HG02885 (cell line): ENCODE results near the gene EMCN.
"Not testable (repeated sequence)": the region's sequence is repeated elsewhere in the genome, so short reads cannot be mapped to it uniquely, and the experiment has no call there.

Source experiments
- ATAC-seq: cut with Tn5 transposase; IDR thresholded peaks from one replicate; pipeline ENCODE4 v1.9.1; 2021; ENCODE audit warnings: mild to moderate bottlenecking; ENCODE audit not compliant: unreplicated experiment, poor library complexity

EMCN gene, protein sequence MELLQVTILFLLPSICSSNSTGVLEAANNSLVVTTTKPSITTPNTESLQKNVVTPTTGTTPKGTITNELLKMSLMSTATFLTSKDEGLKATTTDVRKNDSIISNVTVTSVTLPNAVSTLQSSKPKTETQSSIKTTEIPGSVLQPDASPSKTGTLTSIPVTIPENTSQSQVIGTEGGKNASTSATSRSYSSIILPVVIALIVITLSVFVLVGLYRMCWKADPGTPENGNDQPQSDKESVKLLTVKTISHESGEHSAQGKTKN

GRCh38 chr4:100517864-100518341 lies at the start of gene EMCN:
TSS of gene EMCN (minus strand) at chr4:100518022. CDS start at chr4:100517914, 108 bp downstream.
- ATAC-seq = no peak

DNA sequence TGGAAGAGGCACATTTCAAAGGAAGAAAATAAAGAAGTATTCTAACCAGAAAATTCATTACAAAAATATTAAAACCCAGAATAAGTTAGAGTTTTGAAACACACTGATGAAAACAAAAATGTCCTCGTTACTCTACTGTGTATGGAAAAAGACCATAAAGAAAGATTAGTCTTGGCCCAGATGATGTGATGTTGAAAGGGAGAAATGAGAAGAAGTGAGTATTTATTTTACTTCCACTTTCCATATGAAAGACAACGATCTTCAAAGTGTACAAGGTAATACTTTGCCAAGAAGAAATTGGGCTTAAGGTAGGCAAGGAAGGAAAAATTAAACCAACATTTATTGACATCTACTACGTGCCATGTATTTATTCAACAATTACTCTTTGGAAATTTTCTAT lies 48.6 kb upstream of the EMCN start:
- peak; percentile 65 for ATAC-seq

GRCh38 chr4:100557306-100557705 lies 39.5 kb upstream of the EMCN start:
- ATAC-seq = no peak

GRCh38 chr4:100555611-100556337 lies 38.0 kb upstream of the EMCN start:
- no peak for ATAC-seq

- ATAC-seq = no peak
Observed at GRCh38 chr4:100548200-100548560, 30.4 kb upstream of the EMCN start.

DNA sequence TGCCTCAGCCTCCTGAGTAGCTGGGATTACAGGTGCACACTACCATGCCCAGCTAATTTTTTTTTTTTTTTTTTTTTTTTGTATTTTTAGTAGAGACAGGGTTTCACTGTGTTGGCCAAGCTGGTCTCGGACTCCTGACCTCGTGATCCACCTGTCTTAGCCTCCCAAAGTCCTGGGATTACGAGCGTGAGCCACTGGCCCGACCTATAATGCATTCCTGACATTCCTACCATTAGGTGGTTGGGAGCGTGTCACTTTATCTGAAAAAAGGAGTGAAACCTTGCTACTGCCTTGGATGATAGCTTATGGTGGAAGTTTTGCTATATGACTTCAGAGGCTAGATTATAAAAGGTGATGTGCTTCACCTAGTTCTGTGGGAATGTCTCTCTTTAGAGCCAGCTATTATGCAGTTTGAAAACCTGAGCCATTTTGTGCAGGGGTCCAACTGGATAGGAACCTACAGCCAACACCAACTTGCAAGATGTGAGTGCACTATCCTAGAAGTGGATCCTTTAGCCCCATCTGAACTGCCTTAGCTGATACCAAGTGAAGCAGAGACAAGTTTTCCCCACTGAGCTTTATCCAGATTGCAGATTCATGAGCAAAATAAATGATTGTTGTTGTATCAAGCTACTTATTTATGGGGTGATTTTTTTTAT lies 29.8 kb upstream of the EMCN start:
- ATAC-seq = no peak

- ATAC-seq = no peak
Observed at GRCh38 chr4:100545427-100545826, 27.6 kb upstream of the EMCN start.

DNA sequence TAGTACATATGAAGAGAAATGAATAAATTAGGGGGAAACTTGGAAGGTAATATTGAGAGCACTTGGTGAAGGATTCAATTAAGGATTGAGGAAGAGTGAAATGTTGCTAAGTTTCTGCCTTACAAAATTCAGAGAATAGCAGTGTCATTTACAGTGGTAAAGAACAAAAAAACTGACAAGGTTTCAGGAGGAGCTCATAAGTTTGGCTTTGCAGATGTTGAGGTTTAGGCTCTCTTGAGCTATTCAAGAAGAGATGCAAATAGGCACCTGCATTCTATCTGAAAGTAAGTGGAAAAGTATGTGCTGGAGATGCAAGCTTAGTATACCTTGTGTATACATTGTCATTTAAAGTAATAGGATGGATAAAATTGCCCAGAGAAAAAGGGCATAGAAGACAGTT lies 22.3 kb upstream of the EMCN start:
- ATAC-seq = no peak

GRCh38 chr4:100539706-100540105 lies 21.9 kb upstream of the EMCN start:
- no peak for ATAC-seq

GRCh38 chr4:100533741-100534140 lies 15.9 kb upstream of the EMCN start:
- no peak for ATAC-seq

DNA sequence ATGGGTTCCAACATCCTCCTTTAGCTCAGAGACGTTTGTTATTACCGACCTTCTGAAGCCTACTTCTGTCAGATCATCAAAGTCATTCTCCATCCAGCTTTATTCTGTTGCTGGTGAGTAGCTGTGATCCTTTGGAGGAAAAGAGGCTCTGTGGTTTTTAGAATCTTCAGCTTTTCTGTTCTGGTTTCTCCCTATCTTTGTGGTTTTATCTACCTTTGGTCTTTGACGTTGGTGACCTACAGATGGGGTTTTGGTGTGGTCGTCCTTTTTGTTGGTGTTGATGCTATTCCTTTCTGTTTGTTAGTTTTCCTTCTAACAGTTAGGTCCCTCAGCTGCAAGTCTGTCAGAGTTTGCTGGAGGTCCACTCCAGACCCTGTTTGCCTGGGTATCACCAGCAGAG lies 12.3 kb upstream of the EMCN start:
- ATAC-seq = not testable (repeated sequence)

DNA sequence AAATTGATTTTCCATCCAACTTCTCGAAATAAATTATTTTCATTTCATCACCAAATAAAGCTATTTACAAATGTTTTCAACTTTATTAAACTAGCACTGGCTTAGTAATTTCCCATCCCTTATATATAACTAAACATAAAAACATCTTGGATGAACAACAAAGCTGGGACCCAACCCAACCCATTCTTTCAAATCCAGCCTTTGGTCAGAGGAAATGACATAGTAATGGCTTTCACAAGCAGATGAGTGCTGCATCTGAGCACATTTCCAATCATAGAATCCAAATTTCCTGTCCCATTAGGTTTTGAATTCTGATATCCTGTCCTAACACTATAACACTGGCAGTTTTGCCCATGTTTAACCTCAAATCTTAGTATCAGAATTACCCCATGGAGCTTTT lies 7.9 kb upstream of the EMCN start:
- no peak for ATAC-seq

GRCh38 chr4:100519205-100519604 lies 1.4 kb upstream of the EMCN start:
- ATAC-seq = no peak

GRCh38 chr4:100516225-100516624 lies 1.6 kb downstream of the EMCN start:
- ATAC-seq = no peak

DNA sequence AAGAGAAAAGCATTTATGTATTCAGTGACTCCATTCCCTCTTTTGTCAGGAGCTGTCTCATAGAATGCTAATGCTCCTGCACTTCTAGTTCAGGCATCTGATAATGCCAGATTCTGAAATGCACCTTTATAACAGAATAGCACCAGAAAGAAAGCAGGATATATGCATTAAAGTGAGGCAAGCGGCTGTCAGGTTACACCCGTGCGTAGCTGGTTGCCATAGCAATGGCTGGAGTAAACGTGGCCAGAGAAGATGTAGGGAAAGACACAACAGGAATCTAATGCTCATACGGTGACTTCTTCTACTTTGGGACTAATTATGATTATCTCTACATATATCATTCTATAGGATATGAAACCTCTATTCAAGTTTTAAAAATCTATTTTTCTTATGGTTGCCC lies 5.9 kb downstream of the EMCN start:
- no peak for ATAC-seq

- ATAC-seq = no peak
Observed at GRCh38 chr4:100510551-100510950, 7.3 kb downstream of the EMCN start.

- ATAC-seq = no peak
Observed at GRCh38 chr4:100509386-100509785, 8.4 kb downstream of the EMCN start.

GRCh38 chr4:100508691-100509090 lies 9.1 kb downstream of the EMCN start:
- no peak for ATAC-seq

DNA sequence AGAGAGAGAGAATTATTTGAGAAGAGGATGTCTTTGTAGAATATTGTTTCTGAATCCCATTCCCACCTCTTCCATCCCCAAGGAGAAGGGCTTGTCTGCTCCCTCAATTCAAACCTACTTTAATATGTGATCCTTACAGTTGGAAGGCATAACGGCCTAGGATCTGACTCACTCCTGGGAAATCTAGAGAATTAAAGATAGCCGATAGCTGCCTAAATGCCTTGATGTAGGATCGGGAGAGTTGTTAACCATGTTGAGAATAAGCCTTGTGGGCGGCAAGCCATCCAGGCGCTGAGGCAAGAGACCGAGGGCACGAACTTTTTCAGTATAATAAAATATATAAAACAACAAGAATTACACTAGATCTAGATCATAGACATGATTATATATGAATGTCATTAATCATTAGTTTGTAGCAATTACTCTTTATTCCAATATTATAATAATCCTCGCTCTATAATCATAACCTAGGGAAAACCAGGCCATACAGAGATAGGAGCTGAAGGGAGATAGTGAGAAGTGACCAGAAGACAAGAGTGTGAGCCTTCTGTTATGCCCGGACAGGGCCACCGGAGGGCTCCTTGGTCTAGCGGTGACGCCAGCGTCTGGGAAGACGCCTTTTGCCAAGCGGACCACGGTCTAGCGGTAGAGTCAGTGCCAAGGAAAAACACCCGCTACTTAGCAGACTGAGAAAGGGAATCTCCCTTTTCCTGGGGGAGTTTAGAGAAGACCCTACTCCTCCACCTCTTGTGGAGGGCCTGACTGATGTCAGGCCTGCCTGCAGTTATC lies 13.5 kb downstream of the EMCN start:
- no peak for ATAC-seq

- no peak for ATAC-seq
Observed at GRCh38 chr4:100497791-100498190, 20.0 kb downstream of the EMCN start.

DNA sequence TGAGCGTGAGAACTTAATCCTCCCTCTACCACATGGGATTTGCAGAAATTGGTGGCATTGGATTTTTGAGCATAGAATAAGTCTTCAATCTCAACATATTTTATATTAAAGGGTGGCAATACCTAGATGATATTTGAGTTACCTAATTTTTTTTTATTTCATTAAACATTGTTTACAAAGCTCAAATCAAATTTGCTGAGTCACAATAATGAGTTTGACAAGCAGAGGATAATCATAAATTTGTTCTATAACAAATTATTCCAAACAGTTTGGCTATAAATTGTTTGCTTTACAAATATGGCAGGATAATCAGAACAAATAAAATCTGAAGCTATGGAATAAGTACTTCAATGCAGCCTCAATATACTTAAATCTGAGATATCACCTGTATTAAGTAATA lies 22.7 kb downstream of the EMCN start:
- ATAC-seq = no peak
